Keratinocyte (primary cell): ENCODE data around the gene HOTAIR.

Experiments used
- CTCF ChIP-seq, 3 experiments: IDR thresholded peaks in 1 of 3; conservative IDR thresholded peaks in 1 of 3; optimal IDR thresholded peaks in 1 of 3; 2 replicates in 2 of 3; 3 replicates in 1 of 3; pipeline versions ENCODE3 to v1.5.1; 2011; ENCODE audit warnings: low read length in 3 of 3, mild to moderate bottlenecking in 3 of 3, moderate library complexity in 2 of 3, control low read depth in 1 of 3, inconsistent platforms in 1 of 3; ENCODE audit not compliant: insufficient read depth in 2 of 3; ENCODE audit errors: extremely low read depth in 1 of 3
- EZH2 ChIP-seq: IDR thresholded peaks from one replicate; pipeline ENCODE4 v1.6.1; 2012; ENCODE audit warnings: inconsistent platforms, mild to moderate bottlenecking, low read length, moderate library complexity

GRCh38 chr12:54019924-54020590 lies 45.3 kb upstream of the HOTAIR start:
- no peak for TF ChIP-seq CTCF (optimal IDR thresholded peaks at IDR 0.05 in 1 of 3, IDR thresholded peaks at IDR 0.05 in 1 of 3, conservative IDR thresholded peaks at IDR 0.05 in 1 of 3; ENCODE audit: extremely low read depth in 1 of 3, insufficient read depth in 2 of 3, low read length in 3 of 3)
- no peak for TF ChIP-seq EZH2
